ENCODE data around the gene SPAG16.

SPAG16 gene

GRCh38 chr2:213253162-213253561 lies 31.1 kb upstream of the SPAG16 start:
- Histone ChIP-seq H3K4me1 (ENCODE audit: insufficient read depth, low read length, severe bottlenecking) (peaks cover 27% of the 10 kb centered on the region), H3K9me2 (ENCODE audit: low read depth, low read length) (no peaks in the 10 kb centered on the region), H3K4me3 (ENCODE audit: low read depth, low read length, poor library complexity, severe bottlenecking) (no peak overlapping the region), H3K27ac (ENCODE audit: low read depth, low read length, poor library complexity, severe bottlenecking) (no peak overlapping the region), H3F3A (ENCODE audit: insufficient read depth, low read length) (no peaks in the 10 kb centered on the region), H3K27me3 (ENCODE audit: insufficient read depth, low read length) (no peaks in the 10 kb centered on the region), H3K36me3 (ENCODE audit: insufficient read depth, low read length) (no peaks in the 10 kb centered on the region), H3K79me2 (ENCODE audit: insufficient read depth, low read length) (no peaks in the 10 kb centered on the region), H3K4me2 (ENCODE audit: low read length) (no peak overlapping the region), H2AFZ (ENCODE audit: low read length) (no peak overlapping the region), H4K20me1 (ENCODE audit: insufficient read depth, low read length) (no peaks in the 10 kb centered on the region), H3K9ac (ENCODE audit: low read length) (no peak overlapping the region), H3K9me3 (ENCODE audit: low read length) (no peaks in the 10 kb centered on the region)
- TF ChIP-seq EZH2 (IDR thresholded peaks at IDR 0.05; ENCODE audit: borderline replicate concordance, low read length) (no peak), CTCF (IDR thresholded peaks at IDR 0.05; ENCODE audit: low read length) (no peak)

- no peak for TF ChIP-seq EZH2 (IDR thresholded peaks at IDR 0.05; ENCODE audit: borderline replicate concordance, low read length)
- no peak for TF ChIP-seq CTCF (IDR thresholded peaks at IDR 0.05; ENCODE audit: low read length)
- no peak overlapping the region for H3K9ac ChIP-seq (ENCODE audit: low read length)
- no peaks in the 10 kb centered on the region for H3K9me2 ChIP-seq (ENCODE audit: low read depth, low read length)
- no peak overlapping the region for H3K4me2 ChIP-seq (ENCODE audit: low read length)
- H2AFZ ChIP-seq (ENCODE audit: low read length) = no peak overlapping the region
- H3K27ac ChIP-seq (ENCODE audit: low read depth, low read length, poor library complexity, severe bottlenecking) = no peak overlapping the region
- H3K79me2 ChIP-seq (ENCODE audit: insufficient read depth, low read length) = no peaks in the 10 kb centered on the region
- H3K4me1 ChIP-seq (ENCODE audit: insufficient read depth, low read length, severe bottlenecking) = peaks cover 14% of the 10 kb centered on the region
- H3K27me3 ChIP-seq (ENCODE audit: insufficient read depth, low read length) = no peaks in the 10 kb centered on the region
- no peaks in the 10 kb centered on the region for H3F3A ChIP-seq (ENCODE audit: insufficient read depth, low read length)
- no peak overlapping the region for H3K4me3 ChIP-seq (ENCODE audit: low read depth, low read length, poor library complexity, severe bottlenecking)
- H3K36me3 ChIP-seq (ENCODE audit: insufficient read depth, low read length) = no peaks in the 10 kb centered on the region
- no peaks in the 10 kb centered on the region for H3K9me3 ChIP-seq (ENCODE audit: low read length)
- H4K20me1 ChIP-seq (ENCODE audit: insufficient read depth, low read length) = no peaks in the 10 kb centered on the region
These were observed 25.0 kb upstream of the SPAG16 start for GRCh38 chr2:213259266-213259665.

GRCh38 chr2:213261237-213261636 lies 23.0 kb upstream of the SPAG16 start:
- Histone ChIP-seq H3K9me3 (ENCODE audit: low read length) (no peaks in the 10 kb centered on the region), H3K27ac (ENCODE audit: low read depth, low read length, poor library complexity, severe bottlenecking) (no peak overlapping the region), H3K4me2 (ENCODE audit: low read length) (no peak overlapping the region), H3K9me2 (ENCODE audit: low read depth, low read length) (no peaks in the 10 kb centered on the region), H3K27me3 (ENCODE audit: insufficient read depth, low read length) (no peaks in the 10 kb centered on the region), H2AFZ (ENCODE audit: low read length) (peak overlapping the region; percentile 63; the same call in 1 of the 2 replicates), H3K4me1 (ENCODE audit: insufficient read depth, low read length, severe bottlenecking) (peaks cover 14% of the 10 kb centered on the region), H3F3A (ENCODE audit: insufficient read depth, low read length) (no peaks in the 10 kb centered on the region), H4K20me1 (ENCODE audit: insufficient read depth, low read length) (no peaks in the 10 kb centered on the region), H3K36me3 (ENCODE audit: insufficient read depth, low read length) (no peaks in the 10 kb centered on the region), H3K4me3 (ENCODE audit: low read depth, low read length, poor library complexity, severe bottlenecking) (no peak overlapping the region), H3K9ac (ENCODE audit: low read length) (no peak overlapping the region), H3K79me2 (ENCODE audit: insufficient read depth, low read length) (no peaks in the 10 kb centered on the region)
- TF ChIP-seq CTCF (IDR thresholded peaks at IDR 0.05; ENCODE audit: low read length) = no peak
- no peak for TF ChIP-seq EZH2 (IDR thresholded peaks at IDR 0.05; ENCODE audit: borderline replicate concordance, low read length)

Measured in OCI-LY1 (cell line).